GM13977 (cell line): ENCODE measurements around the gene GULP1.

Experiments used
- DNase-seq: peaks from one replicate; pipeline ENCODE4 v3.0.0; 2012; ENCODE audit warnings: low spot score
- in situ Hi-C: fragments of 300-500 bp; cut with MboI; formaldehyde crosslinking; loops from one replicate; pipeline ENCODE4 v1.12.0; 2022; ENCODE audit warnings: low sequenced_read_pairs, low pct_unique_long_range_greater_than_20kb, mixed read lengths, inconsistent platforms; ENCODE audit not compliant: unreplicated experiment
- TF ChIP-seq, protein P1 (sequence below): IDR thresholded peaks from 2 replicates; pipeline ENCODE4 v1.5.1; 2012; ENCODE audit warnings: mild to moderate bottlenecking, control low read depth; ENCODE audit not compliant: insufficient read depth; ENCODE audit errors: extremely low read depth, missing control alignments

Gene GULP1

DNA sequence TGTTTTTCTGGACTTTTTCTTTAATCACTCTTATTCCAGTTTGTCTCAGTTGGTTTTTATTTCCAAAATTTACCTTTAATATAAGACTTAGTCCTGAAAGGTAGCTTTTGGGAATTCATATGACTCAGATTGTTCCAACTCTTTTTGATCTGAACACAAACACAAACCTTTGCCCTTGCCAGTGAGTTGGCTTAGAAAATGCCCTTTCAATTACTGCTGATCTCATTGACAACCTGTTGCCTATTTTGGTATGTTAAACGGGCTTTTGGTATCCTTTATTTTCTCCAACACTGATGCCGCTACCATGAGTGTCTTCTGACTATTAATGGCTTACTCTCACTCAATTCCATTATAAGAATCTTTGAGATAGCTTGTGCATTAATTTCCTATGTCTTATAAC, 143.4 kb downstream of the GULP1 start:
- TF ChIP-seq, protein P1, sequence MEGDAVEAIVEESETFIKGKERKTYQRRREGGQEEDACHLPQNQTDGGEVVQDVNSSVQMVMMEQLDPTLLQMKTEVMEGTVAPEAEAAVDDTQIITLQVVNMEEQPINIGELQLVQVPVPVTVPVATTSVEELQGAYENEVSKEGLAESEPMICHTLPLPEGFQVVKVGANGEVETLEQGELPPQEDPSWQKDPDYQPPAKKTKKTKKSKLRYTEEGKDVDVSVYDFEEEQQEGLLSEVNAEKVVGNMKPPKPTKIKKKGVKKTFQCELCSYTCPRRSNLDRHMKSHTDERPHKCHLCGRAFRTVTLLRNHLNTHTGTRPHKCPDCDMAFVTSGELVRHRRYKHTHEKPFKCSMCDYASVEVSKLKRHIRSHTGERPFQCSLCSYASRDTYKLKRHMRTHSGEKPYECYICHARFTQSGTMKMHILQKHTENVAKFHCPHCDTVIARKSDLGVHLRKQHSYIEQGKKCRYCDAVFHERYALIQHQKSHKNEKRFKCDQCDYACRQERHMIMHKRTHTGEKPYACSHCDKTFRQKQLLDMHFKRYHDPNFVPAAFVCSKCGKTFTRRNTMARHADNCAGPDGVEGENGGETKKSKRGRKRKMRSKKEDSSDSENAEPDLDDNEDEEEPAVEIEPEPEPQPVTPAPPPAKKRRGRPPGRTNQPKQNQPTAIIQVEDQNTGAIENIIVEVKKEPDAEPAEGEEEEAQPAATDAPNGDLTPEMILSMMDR: no peak
- in situ Hi-C loops: no loop called here
- DNase-seq: no peak

DNA sequence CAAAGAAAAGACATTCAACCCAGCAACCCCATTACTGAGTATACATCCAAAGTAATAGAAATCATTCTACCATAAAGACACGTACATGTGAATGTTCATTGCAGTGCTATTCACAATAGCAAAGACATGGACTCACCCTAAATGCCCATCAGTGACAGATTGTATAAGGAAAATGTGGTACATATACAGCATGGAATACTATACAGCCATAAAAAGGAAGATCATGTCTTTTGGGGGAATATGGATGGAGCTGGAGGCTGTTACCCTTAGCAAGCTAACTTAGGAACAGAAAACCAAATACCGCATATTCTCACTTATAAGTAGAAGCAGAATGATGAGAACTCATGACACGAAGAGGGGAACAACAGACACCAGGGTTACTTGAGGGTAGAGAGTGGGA, 145.9 kb downstream of the GULP1 start:
- in situ Hi-C loops: no loop called here
- TF ChIP-seq, protein P1: no peak
- DNase-seq: no peak

DNA sequence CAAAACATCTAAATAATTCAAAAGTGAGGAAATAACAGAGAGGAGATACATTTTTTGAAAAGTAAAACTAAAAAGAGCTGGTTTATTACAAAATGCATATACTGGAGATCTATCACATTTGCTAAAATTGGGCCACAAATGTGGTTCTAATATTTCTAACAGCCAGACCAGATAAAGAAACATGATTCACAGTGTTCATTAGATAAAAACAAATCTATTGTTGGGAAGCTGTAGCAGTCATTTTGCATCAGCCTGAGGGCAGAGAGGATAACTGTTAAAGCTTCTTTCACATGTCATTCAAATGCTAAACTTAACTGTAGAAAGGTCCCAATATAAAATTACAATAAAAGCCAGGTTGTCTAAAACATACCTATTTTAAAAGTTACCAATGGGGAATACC, 148.3 kb downstream of the GULP1 start:
- no peak for DNase-seq
- in situ Hi-C loops: no loop called here
- TF ChIP-seq, protein P1: no peak

DNA sequence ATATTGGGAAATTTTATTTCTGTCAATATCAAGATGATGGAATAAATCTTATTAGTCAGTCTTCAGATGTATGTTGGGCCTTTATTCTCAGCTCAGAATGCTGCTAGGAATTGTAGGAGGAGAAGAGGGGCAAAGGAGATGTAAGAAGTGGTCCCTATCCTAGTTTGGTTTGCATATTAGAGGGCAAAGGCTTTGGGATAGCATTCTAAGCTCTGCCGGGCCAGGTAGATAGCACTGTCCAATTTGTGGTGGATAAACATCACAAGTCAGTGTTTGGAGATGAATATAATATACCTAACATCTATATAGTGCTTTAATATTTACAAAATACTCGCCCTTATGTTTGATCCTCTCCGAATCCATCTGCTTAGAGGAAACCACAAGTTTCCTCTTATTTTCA, 149.2 kb downstream of the GULP1 start:
- DNase-seq: no peak
- in situ Hi-C loops: no loop called here
- TF ChIP-seq, protein P1: no peak

DNA sequence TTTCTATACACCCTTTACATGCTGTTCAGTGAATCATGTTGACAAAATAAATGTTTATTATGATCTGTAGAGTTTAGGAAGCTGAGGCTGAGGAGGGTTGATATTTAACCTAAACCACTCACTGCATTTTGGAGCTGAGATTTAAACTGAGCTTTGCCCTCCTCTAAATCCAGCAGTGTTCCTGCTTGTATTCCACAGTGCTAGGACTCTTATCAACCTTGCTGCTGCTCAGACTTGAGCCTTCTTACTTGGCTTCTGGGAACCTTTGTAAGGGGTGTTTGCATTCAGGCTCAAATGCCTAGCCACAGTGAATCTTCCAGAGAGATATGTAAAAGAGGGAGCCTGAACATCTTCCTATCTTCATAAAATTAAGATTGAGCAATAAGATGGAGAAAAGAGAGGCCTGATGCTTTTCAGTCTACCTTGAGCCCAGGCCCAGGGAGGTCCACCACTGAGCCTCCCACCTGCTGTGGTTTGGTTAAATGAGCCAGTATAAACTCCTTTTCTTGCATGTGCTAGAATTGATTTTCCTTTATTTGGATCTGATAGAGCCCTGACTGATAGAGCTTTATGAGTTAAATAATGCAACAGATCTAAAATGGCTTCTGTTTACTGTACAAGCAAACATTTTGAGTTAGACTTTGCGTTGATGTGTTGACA, 149.7 kb downstream of the GULP1 start:
- DNase-seq: no peak
- in situ Hi-C loops: no loop called here
- TF ChIP-seq, protein P1: no peak

DNA sequence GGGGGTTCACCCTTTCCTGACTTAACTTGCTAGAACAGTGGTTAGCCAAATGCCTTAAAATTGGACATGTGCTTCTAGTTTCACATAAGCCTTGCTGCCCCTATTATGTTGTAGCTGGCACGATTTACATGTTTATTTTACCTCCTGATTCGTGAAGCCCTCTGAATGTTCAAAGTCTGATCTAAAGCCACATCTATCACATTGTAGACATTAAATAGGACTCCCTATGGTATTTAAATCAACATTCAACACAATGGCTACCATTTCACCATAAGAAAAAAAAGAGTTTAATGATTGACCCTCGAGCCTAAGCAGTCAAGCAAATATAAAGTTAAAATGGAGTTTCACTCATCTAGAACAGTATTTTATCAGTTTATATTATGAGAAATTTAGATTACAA, 151.5 kb downstream of the GULP1 start:
- TF ChIP-seq, protein P1: no peak
- DNase-seq: no peak
- in situ Hi-C loops: no loop called here
